Measurements from ENCODE around the gene DNLZ.

Gene DNLZ

GRCh38 chr9:136374183-136374575 lies 10.6 kb upstream of the DNLZ start:
- no peak for DNase-seq

- DNase-seq: no peak
These were observed 10.0 kb upstream of the DNLZ start, which contains the start of gene CARD9 for GRCh38 chr9:136373300-136374182. Gene CARD9 (minus strand): TSS chr9:136373669. CDS start chr9:136372078, 1,591 bp downstream.

GRCh38 chr9:136372561-136373299 lies 9.2 kb upstream of the DNLZ start:
- DNase-seq: no peak

- DNase-seq: no peak
These were observed 8.5 kb upstream of the DNLZ start for GRCh38 chr9:136372006-136372405.

- DNase-seq: no peak
These were observed 8.0 kb upstream of the DNLZ start for GRCh38 chr9:136371533-136371880.

GRCh38 chr9:136370687-136371532 lies 7.4 kb upstream of the DNLZ start:
- no peak for DNase-seq

- no peak for DNase-seq
These were observed 6.5 kb upstream of the DNLZ start for GRCh38 chr9:136370037-136370436.

- no peak for DNase-seq
These were observed 4.6 kb upstream of the DNLZ start for GRCh38 chr9:136368190-136368589.

- DNase-seq: no peak
These were observed 4.0 kb upstream of the DNLZ start for GRCh38 chr9:136367296-136368145.

GRCh38 chr9:136366826-136367225 lies 3.3 kb upstream of the DNLZ start:
- no peak for DNase-seq

GRCh38 chr9:136365775-136366222 lies 2.3 kb upstream of the DNLZ start:
- no peak for DNase-seq

- DNase-seq: no peak
These were observed 1.6 kb upstream of the DNLZ start for GRCh38 chr9:136364942-136365774.

GRCh38 chr9:136363949-136364748 lies 605 bp upstream of the DNLZ start:
- no peak for DNase-seq

- no peak for DNase-seq
These were observed 1.1 kb downstream of the DNLZ start for GRCh38 chr9:136362450-136362784.

GRCh38 chr9:136361754-136362449 lies 1.6 kb downstream of the DNLZ start:
- no peak for DNase-seq

- DNase-seq: no peak
These were observed 2.3 kb downstream of the DNLZ start for GRCh38 chr9:136361047-136361753.

- DNase-seq: no peak
These were observed 3.5 kb downstream of the DNLZ start for GRCh38 chr9:136359774-136360718.

- DNase-seq: no peak
These were observed 4.7 kb downstream of the DNLZ start for GRCh38 chr9:136358888-136359287.

All from NCI-H187 (cell line).